ENCODE measurements around the gene NUP42. TPM values are rescaled to one million over a fixed set of nuclear protein-coding genes. Genes with fewer than 3 reads are reported as not detected.

Gene NUP42
- total RNA-seq, 1 experiment from 2014 or later, result 36.5 TPM

GRCh38 chr7:23214938-23215337 is 33.1 kb downstream of the NUP42 start:
- Mint-ChIP-seq H3K9me3 (no peaks in the 10 kb centered on the region), H3K27ac (no peak overlapping the region), H3K36me3 (ENCODE audit: insufficient read depth in 1 of 3, low read depth in 3 of 3) (no peaks in the 10 kb centered on the region), H3K4me3 (no peak overlapping the region), H3K27me3 (ENCODE audit: low read depth) (no peaks in the 10 kb centered on the region), H3K4me1 (peaks cover 5 to 12% of the 10 kb centered on the region in 2 experiments; a peak in 3 of 4 replicates)
- Histone ChIP-seq H4K20me1 (ENCODE audit: control insufficient read depth, insufficient read depth, insufficient read length) (no peaks in the 10 kb centered on the region), H4K5ac (ENCODE audit: insufficient read length, low read depth, low read length) (no peak overlapping the region), H3K9ac (ENCODE audit: extremely low read depth, insufficient read length, low read length) (no peak overlapping the region), H3K27me3 (ENCODE audit: insufficient read depth, low read length) (no peaks in the 10 kb centered on the region), H3K23ac (ENCODE audit: insufficient read length, low read depth, low read length) (no peak overlapping the region), H2BK15ac (ENCODE audit: low read depth, low read length) (no peak overlapping the region), H2AK5ac (ENCODE audit: insufficient read length, low read length) (no peak overlapping the region), H4K91ac (ENCODE audit: insufficient read length, low read depth, low read length) (no peak overlapping the region), H3K23me2 (ENCODE audit: insufficient read length, low read depth, low read length, poor library complexity, severe bottlenecking) (no peaks in the 10 kb centered on the region), H3K18ac (ENCODE audit: insufficient read length, low read depth, low read length) (no peak overlapping the region), H3K4me2 (ENCODE audit: insufficient read depth, insufficient read length, low read length) (no peak overlapping the region), H3K4ac (ENCODE audit: low read depth, low read length) (no peak overlapping the region), H3K14ac (ENCODE audit: insufficient read depth, low read length) (no peak overlapping the region), H3K4me1 (ENCODE audit: insufficient read depth, low read length) (no peaks in the 10 kb centered on the region), H4K8ac (replicated peaks; ENCODE audit: insufficient read length, low read depth, low read length) (no peak overlapping the region), H3K9me3 (ENCODE audit: control insufficient read depth, low read depth, low read length) (no peaks in the 10 kb centered on the region), H3K56ac (ENCODE audit: insufficient read length, low read depth, low read length) (no peak overlapping the region), H3K79me1 (ENCODE audit: insufficient read depth, low read depth, low read length, poor library complexity, severe bottlenecking) (no peaks in the 10 kb centered on the region), H3T11ph (ENCODE audit: low read length) (no peak overlapping the region), H3K79me2 (ENCODE audit: insufficient read depth, low read length) (no peaks in the 10 kb centered on the region), H2AFZ (ENCODE audit: low read length) (no peak overlapping the region), H2BK120ac (ENCODE audit: low read depth, low read length, poor library complexity, severe bottlenecking) (no peak overlapping the region), H2BK20ac (ENCODE audit: low read depth, low read length, poor library complexity, severe bottlenecking) (no peak overlapping the region), H2BK12ac (ENCODE audit: insufficient read length, low read depth, low read length) (no peak overlapping the region), H2BK5ac (ENCODE audit: insufficient read length, low read length) (no peak overlapping the region), H3K27ac (ENCODE audit: insufficient read length, low read depth, low read length) (no peak overlapping the region)
- WGBS (ENCODE audit: extremely low coverage, insufficient read length, low lambda C conversion rate), result no CpG with 5 or more reads among the region's 6 CpGs
- no peak for TF ChIP-seq CTCF (conservative IDR thresholded peaks at IDR 0.05)
- no peak for DNase-seq
